HepG2 (cell line): ENCODE data around the gene TSEN54. TPM values are rescaled to one million over a fixed set of nuclear protein-coding genes. Genes with fewer than 3 reads are reported as not detected.

Experiments
- ATF7-NPFF ChIP-seq: sonication (generic); formaldehyde crosslinking; IDR thresholded peaks from 2 replicates; pipeline ENCODE4 v1.8.1; 2023; ENCODE audit warnings: mild to moderate bottlenecking, low read depth, missing genetic modification reagents, moderate library complexity
- EEA1 ChIP-seq: sonication (generic); formaldehyde crosslinking; IDR thresholded peaks from 2 replicates; pipeline ENCODE4 v1.5.1; 2020; ENCODE audit warnings: mild to moderate bottlenecking, missing genetic modification reagents, borderline replicate concordance
- ELF1 ChIP-seq: sonication (generic); formaldehyde crosslinking; IDR thresholded peaks from 2 replicates; pipeline ENCODE4 v1.4.0; 2020; ENCODE audit warnings: missing genetic modification reagents
- ESRRA ChIP-seq: sonication (generic); formaldehyde crosslinking; IDR thresholded peaks from 2 replicates; pipeline ENCODE4 v1.5.1; 2020; ENCODE audit warnings: mild to moderate bottlenecking, low read depth, missing genetic modification reagents
- FIP1L1 ChIP-seq: fragments of 200-400 bp; formaldehyde crosslinking; IDR thresholded peaks from 2 replicates; pipeline ENCODE4 v1.6.1; 2018; ENCODE audit warnings: low read depth, mild to moderate bottlenecking, low read length, moderate library complexity, borderline replicate concordance; ENCODE audit not compliant: insufficient read depth
- FOXM1 ChIP-seq: sonication (generic); formaldehyde crosslinking; IDR thresholded peaks from 2 replicates; pipeline ENCODE4 v1.5.0; 2020; ENCODE audit warnings: missing genetic modification reagents
- GLI4 ChIP-seq: sonication (generic); formaldehyde crosslinking; IDR thresholded peaks from 2 replicates; pipeline ENCODE4 v1.5.1; 2020; ENCODE audit warnings: missing genetic modification reagents, mild to moderate bottlenecking, moderate library complexity, borderline replicate concordance
- IRF2 ChIP-seq: IDR thresholded peaks from 2 replicates; pipeline ENCODE4 v1.6.1; 2018; ENCODE audit warnings: missing genetic modification reagents, missing compliant biosample characterization
- ISL2 ChIP-seq: sonication (generic); formaldehyde crosslinking; IDR thresholded peaks from 2 replicates; pipeline ENCODE4 v1.5.0; 2020; ENCODE audit warnings: missing genetic modification reagents
- ISX ChIP-seq: sonication (generic); formaldehyde crosslinking; conservative IDR thresholded peaks from 2 replicates; pipeline ENCODE4 v1.5.0; 2020; ENCODE audit warnings: missing genetic modification reagents
- KLF6 ChIP-seq: IDR thresholded peaks from 2 replicates; pipeline ENCODE4 v1.8.0; 2016; ENCODE audit warnings: missing biosample characterization, missing genetic modification reagents
- MED1 ChIP-seq: sonication (generic); formaldehyde crosslinking; IDR thresholded peaks from 2 replicates; pipeline ENCODE4 v1.4.0; 2020; ENCODE audit warnings: missing genetic modification reagents
- MIER3 ChIP-seq: IDR thresholded peaks from 2 replicates; pipeline ENCODE4 v1.6.1; 2016; ENCODE audit warnings: missing compliant biosample characterization, borderline replicate concordance
- NFKB2 ChIP-seq: sonication (generic); formaldehyde crosslinking; IDR thresholded peaks from 2 replicates; pipeline ENCODE4 v1.4.0; 2020; ENCODE audit warnings: missing genetic modification reagents, borderline replicate concordance
- SMYD3 ChIP-seq: sonication (generic); formaldehyde crosslinking; IDR thresholded peaks from 2 replicates; pipeline ENCODE4 v1.8.1; 2023; ENCODE audit warnings: mild to moderate bottlenecking, missing genetic modification reagents
- THAP11 ChIP-seq: IDR thresholded peaks from 2 replicates; pipeline ENCODE4 v1.6.1; 2016; ENCODE audit warnings: missing biosample characterization, missing genetic modification reagents
- ZNF138 ChIP-seq: sonication (generic); formaldehyde crosslinking; IDR thresholded peaks from 2 replicates; pipeline ENCODE4 v1.5.0; 2020; ENCODE audit warnings: mild to moderate bottlenecking, low read depth, missing genetic modification reagents
- ZNF18 ChIP-seq: sonication (generic); formaldehyde crosslinking; IDR thresholded peaks from 2 replicates; pipeline ENCODE4 v1.8.0; 2022; ENCODE audit warnings: mild to moderate bottlenecking, missing genetic modification reagents; ENCODE audit not compliant: insufficient replicate concordance
- ZNF251 ChIP-seq: sonication (generic); formaldehyde crosslinking; IDR thresholded peaks from 2 replicates; pipeline ENCODE4 v1.9.0; 2021; ENCODE audit warnings: mild to moderate bottlenecking, missing genetic modification reagents
- ZNF274 ChIP-seq: sonication (generic); formaldehyde crosslinking; IDR thresholded peaks from 2 replicates; pipeline ENCODE4 v1.5.1; 2020; ENCODE audit warnings: mild to moderate bottlenecking, missing genetic modification reagents
- ZNF468 ChIP-seq: sonication (generic); formaldehyde crosslinking; IDR thresholded peaks from 2 replicates; pipeline ENCODE4 v1.8.0; 2022; ENCODE audit warnings: mild to moderate bottlenecking, moderate library complexity, missing genetic modification reagents
- ZNF691 ChIP-seq: sonication (generic); formaldehyde crosslinking; IDR thresholded peaks from 2 replicates; pipeline ENCODE4 v1.4.0; 2020; ENCODE audit warnings: missing genetic modification reagents, low read depth, mild to moderate bottlenecking, borderline replicate concordance
- ZNF746 ChIP-seq: sonication (generic); formaldehyde crosslinking; IDR thresholded peaks from 2 replicates; pipeline ENCODE4 v1.8.0; 2022; ENCODE audit warnings: mild to moderate bottlenecking, missing genetic modification reagents
- ZSCAN12 ChIP-seq: sonication (generic); formaldehyde crosslinking; IDR thresholded peaks from 2 replicates; pipeline ENCODE4 v1.9.0; 2021; ENCODE audit warnings: mild to moderate bottlenecking, missing genetic modification reagents
- ZUFSP ChIP-seq: sonication (generic); formaldehyde crosslinking; IDR thresholded peaks from 2 replicates; pipeline ENCODE4 v1.9.0; 2021; ENCODE audit warnings: missing genetic modification reagents, mild to moderate bottlenecking, borderline replicate concordance
- polyA plus RNA-seq, 8 experiments: library from polyadenylated mRNA; depleted of rRNA in 3 of 8; stranded (reverse) in 7 of 8; unstranded in 1 of 8; fragments of >200 nt; fragmentation: Illumina TruSeq in 4 of 8; extraction: Trizol in 4 of 8; gene quantifications; 2 replicates each; pipeline versions ENCODE4 v1.2.1 to v1.2.3, GENCODE V29; 2011 to 2016; ENCODE audit warnings: low read depth in 4 of 8, missing spikeins in 1 of 8, mixed read lengths in 1 of 8; ENCODE audit not compliant: insufficient read depth in 1 of 8
- total RNA-seq, 5 experiments: library from RNA; depleted of rRNA; stranded (reverse); fragments of >200 nt; fragmentation: Illumina TruSeq; extraction: Trizol; gene quantifications; 2 replicates each; pipeline ENCODE4 v1.2.3, GENCODE V29; 2016; ENCODE audit warnings: low read depth in 1 of 5
- TF ChIP-seq, protein P1 (sequence below): IDR thresholded peaks from 2 replicates; pipeline ENCODE4 v1.6.1; 2016; ENCODE audit warnings: low read depth, borderline replicate concordance

Gene TSEN54
- total and polyA plus RNA-seq, 2 of the 13 experiments (the other 11 are each of a cell fraction or from before 2014, with no cell fraction given): 62.9 to 63.3 TPM

DNA sequence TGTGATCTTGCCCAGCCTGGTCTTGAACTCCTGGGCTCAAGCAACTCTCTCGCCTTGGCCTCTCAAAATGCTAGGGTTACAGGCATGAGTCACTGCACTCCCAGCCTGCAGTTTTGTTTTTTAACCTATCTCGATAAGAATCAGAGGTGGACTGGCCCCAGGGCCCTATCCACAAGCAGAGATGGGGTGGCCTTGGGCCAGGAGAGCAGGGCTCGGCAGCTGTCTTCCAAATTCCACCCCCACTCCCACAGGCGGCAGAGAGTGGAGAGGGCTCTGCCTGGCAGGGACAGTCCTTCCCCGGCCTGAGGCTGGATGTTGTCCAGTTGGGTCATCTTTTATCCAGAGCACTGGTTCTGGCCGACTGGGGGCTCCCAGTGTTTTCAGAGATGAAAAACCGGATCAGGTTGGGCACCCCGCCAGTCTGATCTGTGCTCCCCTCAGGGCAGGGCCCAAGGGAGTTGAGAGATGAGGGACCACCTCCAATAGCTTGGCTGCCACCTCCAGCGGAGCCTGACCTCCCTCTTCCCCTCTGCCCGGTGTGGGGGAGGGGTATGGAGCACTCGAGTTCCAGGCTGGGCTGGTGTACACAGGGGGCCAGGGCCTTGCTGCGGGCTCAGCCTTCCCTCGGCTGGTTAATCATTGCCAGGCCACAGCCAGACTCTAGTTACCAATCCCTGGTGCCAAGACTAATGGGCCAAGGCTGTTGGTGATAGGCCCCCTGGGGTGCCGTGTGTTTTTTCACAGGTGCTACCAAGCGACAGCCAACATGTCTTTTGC, 40.9 kb downstream of the TSEN54 start (continued):
- TF ChIP-seq ZNF274 (CRISPR knock-in tag) (peak; percentile 46; the same call in 1 of the 2 replicates), ATF7-NPFF (CRISPR knock-in tag) (0 out of 2 replicates have a peak, but pooled peaks have one; percentile 61), ZNF746 (CRISPR knock-in tag) (peak; percentile 91), ESRRA (CRISPR knock-in tag) (peak; percentile 92), KLF6 (peak; percentile 70; the same call in 1 of the 2 replicates), ZNF251 (CRISPR knock-in tag) (0 out of 2 replicates have a peak, but pooled peaks have one; percentile 2), ZNF138 (CRISPR knock-in tag) (no peak), IRF2 (peak; percentile 64; the same call in 1 of the 2 replicates), ZUFSP (CRISPR knock-in tag) (no peak), SMYD3 (CRISPR knock-in tag) (peak; percentile 99), FIP1L1 (peak; percentile 91; the same call in 1 of the 2 replicates), ZNF18 (CRISPR knock-in tag) (no peak), FOXM1 (CRISPR knock-in tag) (no peak), MIER3 (CRISPR knock-in tag) (peak; percentile 79; the same call in 1 of the 2 replicates), ZNF691 (peak; percentile 94), ZNF468 (CRISPR knock-in tag) (peak; percentile 39; the same call in 1 of the 2 replicates), THAP11 (peak; percentile 82), ZSCAN12 (CRISPR knock-in tag) (no peak), GLI4 (CRISPR knock-in tag) (peak; percentile 88; the same call in 1 of the 2 replicates), EEA1 (CRISPR knock-in tag) (0 out of 2 replicates have a peak, but pooled peaks have one; percentile 31), NFKB2 (peak; percentile 24; the same call in 1 of the 2 replicates), ELF1 (peak; percentile 14; the same call in 1 of the 2 replicates), ISX (CRISPR knock-in tag) (0 out of 2 replicates have a peak, but pooled peaks have one; percentile 14), ISL2 (CRISPR knock-in tag) (peak; percentile 81), MED1 (CRISPR knock-in tag) (peak; percentile 89)
- TF ChIP-seq, protein P1, sequence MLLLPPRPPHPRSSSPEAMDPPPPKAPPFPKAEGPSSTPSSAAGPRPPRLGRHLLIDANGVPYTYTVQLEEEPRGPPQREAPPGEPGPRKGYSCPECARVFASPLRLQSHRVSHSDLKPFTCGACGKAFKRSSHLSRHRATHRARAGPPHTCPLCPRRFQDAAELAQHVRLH (CRISPR knock-in tag): peak; percentile 64; the same call in 1 of the 2 replicates
